GM13977 (cell line): ENCODE measurements around the gene TRHDE.

ENCODE experiments used
- DNase-seq: peaks from one replicate; pipeline ENCODE4 v3.0.0; 2012; ENCODE audit warnings: low spot score
- in situ Hi-C: fragments of 300-500 bp; cut with MboI; formaldehyde crosslinking; loops from one replicate; pipeline ENCODE4 v1.12.0; 2022; ENCODE audit warnings: low sequenced_read_pairs, low pct_unique_long_range_greater_than_20kb, mixed read lengths, inconsistent platforms; ENCODE audit not compliant: unreplicated experiment
- TF ChIP-seq, protein P1 (sequence below): IDR thresholded peaks from 2 replicates; pipeline ENCODE4 v1.5.1; 2012; ENCODE audit warnings: mild to moderate bottlenecking, control low read depth; ENCODE audit not compliant: insufficient read depth; ENCODE audit errors: extremely low read depth, missing control alignments

The TRHDE gene, protein sequence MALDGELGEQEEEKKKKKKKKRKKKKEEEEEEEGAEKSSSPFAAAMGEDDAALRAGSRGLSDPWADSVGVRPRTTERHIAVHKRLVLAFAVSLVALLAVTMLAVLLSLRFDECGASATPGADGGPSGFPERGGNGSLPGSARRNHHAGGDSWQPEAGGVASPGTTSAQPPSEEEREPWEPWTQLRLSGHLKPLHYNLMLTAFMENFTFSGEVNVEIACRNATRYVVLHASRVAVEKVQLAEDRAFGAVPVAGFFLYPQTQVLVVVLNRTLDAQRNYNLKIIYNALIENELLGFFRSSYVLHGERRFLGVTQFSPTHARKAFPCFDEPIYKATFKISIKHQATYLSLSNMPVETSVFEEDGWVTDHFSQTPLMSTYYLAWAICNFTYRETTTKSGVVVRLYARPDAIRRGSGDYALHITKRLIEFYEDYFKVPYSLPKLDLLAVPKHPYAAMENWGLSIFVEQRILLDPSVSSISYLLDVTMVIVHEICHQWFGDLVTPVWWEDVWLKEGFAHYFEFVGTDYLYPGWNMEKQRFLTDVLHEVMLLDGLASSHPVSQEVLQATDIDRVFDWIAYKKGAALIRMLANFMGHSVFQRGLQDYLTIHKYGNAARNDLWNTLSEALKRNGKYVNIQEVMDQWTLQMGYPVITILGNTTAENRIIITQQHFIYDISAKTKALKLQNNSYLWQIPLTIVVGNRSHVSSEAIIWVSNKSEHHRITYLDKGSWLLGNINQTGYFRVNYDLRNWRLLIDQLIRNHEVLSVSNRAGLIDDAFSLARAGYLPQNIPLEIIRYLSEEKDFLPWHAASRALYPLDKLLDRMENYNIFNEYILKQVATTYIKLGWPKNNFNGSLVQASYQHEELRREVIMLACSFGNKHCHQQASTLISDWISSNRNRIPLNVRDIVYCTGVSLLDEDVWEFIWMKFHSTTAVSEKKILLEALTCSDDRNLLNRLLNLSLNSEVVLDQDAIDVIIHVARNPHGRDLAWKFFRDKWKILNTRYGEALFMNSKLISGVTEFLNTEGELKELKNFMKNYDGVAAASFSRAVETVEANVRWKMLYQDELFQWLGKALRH

DNA sequence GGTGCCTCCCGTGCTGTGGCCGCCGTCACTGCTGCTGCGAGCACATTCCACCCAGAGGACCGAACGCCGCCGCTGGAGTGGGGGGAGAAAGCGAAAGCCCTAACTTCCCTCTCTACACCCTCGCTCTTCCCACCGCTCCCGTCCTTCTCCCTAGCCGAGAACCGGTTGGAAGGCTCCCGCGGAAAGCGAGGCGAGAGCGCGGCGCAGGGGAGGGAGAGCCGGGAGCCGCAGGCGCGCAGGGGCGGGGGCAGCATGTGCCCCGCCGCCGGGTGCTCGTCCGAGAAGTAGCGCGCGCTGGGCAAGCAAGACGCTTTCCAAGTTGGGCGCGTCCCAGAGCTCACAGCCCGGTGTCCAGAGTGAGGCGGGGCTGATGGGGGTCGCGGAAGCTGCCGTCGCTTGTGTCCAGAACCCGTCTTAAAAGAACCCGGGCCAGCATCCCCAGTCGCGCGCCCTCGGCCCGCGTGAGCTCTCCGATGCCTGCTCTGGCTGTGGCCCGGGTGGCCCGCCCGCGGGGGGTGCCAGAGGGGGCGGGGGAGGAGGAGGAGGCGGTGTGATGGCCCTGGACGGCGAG is at the start of gene TRHDE:
Gene TRHDE (plus strand): TSS at position 280 of the 571 bp plus-strand sequence. CDS start 274 bp downstream, at position 554.
- TF ChIP-seq, protein P1, sequence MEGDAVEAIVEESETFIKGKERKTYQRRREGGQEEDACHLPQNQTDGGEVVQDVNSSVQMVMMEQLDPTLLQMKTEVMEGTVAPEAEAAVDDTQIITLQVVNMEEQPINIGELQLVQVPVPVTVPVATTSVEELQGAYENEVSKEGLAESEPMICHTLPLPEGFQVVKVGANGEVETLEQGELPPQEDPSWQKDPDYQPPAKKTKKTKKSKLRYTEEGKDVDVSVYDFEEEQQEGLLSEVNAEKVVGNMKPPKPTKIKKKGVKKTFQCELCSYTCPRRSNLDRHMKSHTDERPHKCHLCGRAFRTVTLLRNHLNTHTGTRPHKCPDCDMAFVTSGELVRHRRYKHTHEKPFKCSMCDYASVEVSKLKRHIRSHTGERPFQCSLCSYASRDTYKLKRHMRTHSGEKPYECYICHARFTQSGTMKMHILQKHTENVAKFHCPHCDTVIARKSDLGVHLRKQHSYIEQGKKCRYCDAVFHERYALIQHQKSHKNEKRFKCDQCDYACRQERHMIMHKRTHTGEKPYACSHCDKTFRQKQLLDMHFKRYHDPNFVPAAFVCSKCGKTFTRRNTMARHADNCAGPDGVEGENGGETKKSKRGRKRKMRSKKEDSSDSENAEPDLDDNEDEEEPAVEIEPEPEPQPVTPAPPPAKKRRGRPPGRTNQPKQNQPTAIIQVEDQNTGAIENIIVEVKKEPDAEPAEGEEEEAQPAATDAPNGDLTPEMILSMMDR: no peak
- peak; percentile 31 for DNase-seq
- in situ Hi-C loops: no loop called here

DNA sequence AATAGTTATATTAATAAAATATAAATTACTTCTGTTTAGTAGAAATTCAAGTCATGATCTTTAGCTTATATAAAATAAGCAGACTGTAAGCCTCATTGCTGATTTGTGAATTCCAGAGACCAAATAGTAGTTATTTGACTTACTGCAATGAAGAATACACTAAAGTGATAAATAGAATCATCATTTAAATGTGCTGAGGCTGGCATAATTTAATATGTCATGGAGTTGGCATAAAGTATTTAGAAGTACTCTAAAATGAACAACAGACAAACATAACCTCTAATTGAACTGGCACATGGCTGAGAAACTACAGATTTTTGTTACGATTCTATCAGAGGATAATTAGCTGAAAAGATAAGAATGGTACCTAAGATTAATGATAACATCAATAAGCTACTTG is 45.7 kb upstream of the TRHDE start:
- DNase-seq: no peak
- TF ChIP-seq, protein P1: no peak
- in situ Hi-C loops: no loop called here

DNA sequence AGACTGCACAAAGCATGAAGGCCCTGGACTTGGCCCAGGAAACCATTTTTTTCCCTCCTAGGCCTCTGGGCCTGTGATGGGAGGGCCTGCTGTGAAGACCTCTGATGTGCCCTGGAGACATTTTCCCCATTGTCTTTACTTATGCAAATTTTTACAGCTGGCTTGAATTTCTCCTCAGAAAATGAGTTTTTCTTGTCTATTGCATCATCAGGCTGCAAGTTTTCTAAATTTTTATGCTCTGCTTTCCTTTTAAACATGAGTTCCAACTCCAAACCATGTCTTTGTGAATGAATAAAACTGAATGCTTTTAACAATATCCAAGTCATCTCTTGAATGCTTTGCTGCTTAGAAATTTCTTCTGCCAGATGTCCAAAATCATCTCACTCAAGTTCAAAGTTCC is 43.7 kb upstream of the TRHDE start:
- TF ChIP-seq, protein P1: no peak
- in situ Hi-C loops: no loop called here
- no peak for DNase-seq

DNA sequence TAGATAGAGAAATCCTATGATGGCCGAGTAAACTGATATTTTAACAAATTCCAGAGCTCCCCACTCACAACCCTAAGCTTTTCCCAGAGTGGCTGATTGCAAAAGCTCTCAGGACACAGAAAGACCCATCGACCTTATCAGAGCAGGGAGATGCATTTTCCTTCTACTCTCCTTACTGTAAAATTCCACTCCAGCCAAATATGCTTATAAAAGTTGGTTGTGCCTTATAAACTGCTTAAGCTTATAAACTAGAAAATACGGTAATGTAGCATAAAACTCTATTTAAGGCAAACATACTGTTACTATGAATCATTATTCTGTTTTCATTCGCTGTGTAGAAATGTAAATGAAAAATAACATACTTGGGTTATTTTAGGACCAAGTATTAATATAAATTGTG is 41.6 kb upstream of the TRHDE start:
- TF ChIP-seq, protein P1: no peak
- DNase-seq: no peak

DNA sequence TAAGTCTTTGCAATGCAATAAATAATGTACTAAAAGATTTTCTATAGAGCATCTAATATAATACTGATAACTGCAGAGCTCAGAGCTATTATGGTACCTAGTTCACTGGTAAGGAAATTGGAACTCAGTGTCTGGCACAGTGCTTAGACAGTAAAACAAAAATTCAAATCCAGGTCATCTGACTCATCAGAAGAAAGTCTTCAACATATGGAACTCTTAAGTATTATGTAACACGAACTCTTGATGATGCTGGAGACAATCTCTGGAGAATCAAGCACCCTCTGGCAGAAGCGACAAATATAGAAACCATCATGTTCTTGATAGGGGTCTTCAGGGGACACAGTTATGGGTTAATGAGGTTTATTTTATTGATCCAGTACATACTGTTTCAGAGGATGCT is 37.3 kb upstream of the TRHDE start:
- TF ChIP-seq, protein P1: no peak
- DNase-seq: no peak
- in situ Hi-C loops: no loop called here

More for the DNA sequence above, 41.6 kb upstream of the TRHDE start:
- in situ Hi-C loops: no loop called here
